Ureter (tissue), 1 donor: ENCODE measurements around the gene LIF. TPM values are rescaled to one million over a fixed set of nuclear protein-coding genes. Genes with fewer than 3 reads are reported as not detected.
"Not testable (repeated sequence)": the region's sequence is repeated elsewhere in the genome, so short reads cannot be mapped to it uniquely, and the experiment has no call there.

Source experiments
- DNase-seq: peaks from one replicate; pipeline ENCODE4 v3.0.0-alpha.2; 2020; ENCODE audit warnings: low spot score
- total RNA-seq: library from RNA; stranded (reverse); gene quantifications from one replicate; pipeline ENCODE4 v1.2.4, GENCODE V29; 2023
- donor health status: DM: yes; HTN: yes; CAD: no.

Gene LIF
- total RNA-seq, 1 donor from 2014 or later: 2.1 TPM

GRCh38 chr22:30225220-30225927, 21.2 kb downstream of the LIF start:
- DNase-seq: no peak

- no peak for DNase-seq
These were observed 22.2 kb downstream of the LIF start for GRCh38 chr22:30224161-30224857.

GRCh38 chr22:30223303-30223702, 23.3 kb downstream of the LIF start:
- DNase-seq: no peak

GRCh38 chr22:30222321-30222720, 24.2 kb downstream of the LIF start:
- no peak for DNase-seq

GRCh38 chr22:30221121-30221992, 25.2 kb downstream of the LIF start:
- DNase-seq: no peak

- DNase-seq: no peak
These were observed 26.1 kb downstream of the LIF start for GRCh38 chr22:30220338-30221012.

- DNase-seq: no peak
These were observed 26.8 kb downstream of the LIF start for GRCh38 chr22:30219668-30220278.

GRCh38 chr22:30219049-30219654, 27.4 kb downstream of the LIF start:
- no peak for DNase-seq

- DNase-seq: no peak
These were observed 28.6 kb downstream of the LIF start for GRCh38 chr22:30217698-30218560.

GRCh38 chr22:30216710-30217109, 29.8 kb downstream of the LIF start:
- no peak for DNase-seq

GRCh38 chr22:30216272-30216671, 30.3 kb downstream of the LIF start:
- not testable (repeated sequence) for DNase-seq

- DNase-seq: no peak
These were observed 31.7 kb downstream of the LIF start for GRCh38 chr22:30214703-30215407.

- no peak for DNase-seq
These were observed 33.5 kb downstream of the LIF start for GRCh38 chr22:30212996-30213441.

- peak; percentile 81 for DNase-seq
These were observed 34.1 kb downstream of the LIF start for GRCh38 chr22:30212363-30212995.

GRCh38 chr22:30211124-30211820, 35.3 kb downstream of the LIF start:
- DNase-seq: no peak

- DNase-seq: no peak
These were observed 36.2 kb downstream of the LIF start for GRCh38 chr22:30210235-30210909.

- DNase-seq: no peak
These were observed 36.9 kb downstream of the LIF start for GRCh38 chr22:30209642-30210041.
